HG03457 (cell line): ENCODE measurements around the gene SERPINB5.

Source experiments
- ATAC-seq: cut with Tn5 transposase; IDR thresholded peaks from one replicate; pipeline ENCODE4 v1.9.1; 2021; ENCODE audit warnings: moderate number of reproducible peaks; ENCODE audit not compliant: unreplicated experiment

SERPINB5 gene

DNA sequence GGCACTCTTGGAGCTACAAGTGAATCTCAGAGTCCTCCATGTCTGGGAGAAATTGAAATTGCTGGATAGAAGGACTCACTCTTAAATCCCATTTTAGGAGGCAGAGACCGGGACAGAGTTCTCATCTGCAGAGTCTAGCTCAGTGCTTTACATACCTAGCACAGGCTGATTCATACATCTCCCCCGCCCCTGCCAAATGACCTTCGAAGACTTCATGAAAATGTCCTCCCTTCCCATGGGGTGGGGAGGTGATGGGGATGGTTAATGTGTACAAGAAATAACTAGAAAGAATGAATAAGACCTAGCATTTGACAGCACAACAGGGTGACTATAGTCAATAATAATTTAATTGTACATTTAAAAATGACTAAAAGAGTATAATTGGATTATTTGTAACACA is 8.2 kb upstream of the SERPINB5 start:
- no peak for ATAC-seq

- ATAC-seq, result no peak
Measured at GRCh38 chr18:63470751-63471150, 6.0 kb upstream of the SERPINB5 start.

- ATAC-seq, result no peak
Measured at GRCh38 chr18:63472380-63472779, 4.4 kb upstream of the SERPINB5 start.

DNA sequence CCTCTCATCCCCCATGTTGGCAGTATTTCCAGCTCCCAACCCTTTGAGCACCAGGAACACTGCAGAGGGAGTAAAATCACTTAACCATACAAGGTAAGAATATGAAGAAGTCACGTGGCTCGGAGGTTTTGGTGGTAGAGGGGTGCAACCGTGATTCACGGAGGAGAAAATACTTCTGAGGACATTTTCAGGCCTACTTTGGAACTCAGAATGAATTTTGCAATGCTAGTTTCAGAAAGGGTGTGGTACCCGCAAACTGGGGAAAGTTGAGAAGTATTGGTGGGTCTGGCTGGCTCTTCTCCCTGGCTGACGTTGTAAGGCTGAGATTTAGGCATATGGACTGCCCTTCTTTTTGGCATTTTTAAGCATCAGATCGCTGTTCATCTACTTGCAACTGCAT is 442 bp downstream of the SERPINB5 start:
- ATAC-seq, result no peak

DNA sequence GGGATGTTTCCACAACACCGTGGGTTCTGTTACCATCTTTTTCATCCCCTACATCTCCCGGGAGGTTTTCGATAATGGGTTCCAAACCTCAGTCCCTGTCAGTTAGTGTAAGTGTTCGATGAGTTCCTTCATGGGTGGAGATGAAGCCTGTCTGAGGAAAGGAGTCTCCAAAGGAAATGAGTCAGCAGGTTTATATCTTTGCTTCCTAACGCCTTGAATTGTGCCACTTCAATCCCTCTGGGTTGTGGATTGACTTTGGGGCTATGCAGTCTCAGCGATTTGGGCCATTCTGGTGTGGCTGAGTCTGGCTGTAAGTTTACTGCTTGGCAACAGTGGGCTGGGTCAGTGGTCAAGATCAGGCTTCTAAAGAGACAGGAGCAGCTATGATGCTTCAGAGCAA is 1.2 kb downstream of the SERPINB5 start:
- ATAC-seq, result no peak

DNA sequence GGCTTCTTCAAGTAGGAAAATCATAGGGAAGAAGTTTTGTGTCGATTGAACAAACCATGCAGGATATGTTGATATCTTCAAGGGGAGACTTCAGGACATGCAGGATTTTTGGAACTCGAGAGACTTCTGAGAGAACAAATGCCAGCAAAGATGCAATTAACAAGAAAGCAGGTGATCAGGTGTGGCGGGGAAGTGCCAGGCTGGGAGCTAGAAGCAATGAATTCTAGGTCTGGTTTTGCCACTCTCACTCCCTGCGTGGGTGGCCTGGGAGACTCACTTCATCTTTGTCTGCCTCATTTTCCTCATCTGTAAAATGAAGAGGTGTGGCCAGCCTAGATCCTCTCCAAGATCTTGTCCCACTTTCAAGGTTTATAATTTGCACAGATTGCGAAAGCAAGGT is 3.1 kb downstream of the SERPINB5 start:
- no peak for ATAC-seq

GRCh38 chr18:63480476-63480875 is 3.7 kb downstream of the SERPINB5 start:
- ATAC-seq, result no peak

- no peak for ATAC-seq
Measured at GRCh38 chr18:63480915-63481314, 4.2 kb downstream of the SERPINB5 start.

- no peak for ATAC-seq
Measured at GRCh38 chr18:63487676-63488075, 10.9 kb downstream of the SERPINB5 start.

DNA sequence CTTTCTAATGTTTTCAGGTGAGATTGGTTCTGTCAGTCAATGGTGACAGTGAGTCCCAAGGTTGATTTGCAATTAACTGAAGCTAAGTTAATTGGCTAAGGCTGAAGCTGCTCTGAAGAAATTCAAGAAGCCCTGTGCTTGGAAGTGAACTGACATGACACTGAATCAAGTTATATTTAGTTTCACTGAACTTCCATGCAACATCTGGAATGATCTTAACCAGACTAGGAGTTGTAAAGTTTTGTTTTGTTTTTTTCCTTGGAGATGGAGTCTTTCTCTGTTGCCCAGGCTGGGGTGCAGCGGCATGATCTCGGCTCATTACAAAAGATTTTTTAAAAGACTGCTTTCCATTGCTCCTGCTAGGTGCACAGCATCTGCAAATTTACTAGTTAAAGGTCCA is 11.4 kb downstream of the SERPINB5 start:
- ATAC-seq, result no peak

DNA sequence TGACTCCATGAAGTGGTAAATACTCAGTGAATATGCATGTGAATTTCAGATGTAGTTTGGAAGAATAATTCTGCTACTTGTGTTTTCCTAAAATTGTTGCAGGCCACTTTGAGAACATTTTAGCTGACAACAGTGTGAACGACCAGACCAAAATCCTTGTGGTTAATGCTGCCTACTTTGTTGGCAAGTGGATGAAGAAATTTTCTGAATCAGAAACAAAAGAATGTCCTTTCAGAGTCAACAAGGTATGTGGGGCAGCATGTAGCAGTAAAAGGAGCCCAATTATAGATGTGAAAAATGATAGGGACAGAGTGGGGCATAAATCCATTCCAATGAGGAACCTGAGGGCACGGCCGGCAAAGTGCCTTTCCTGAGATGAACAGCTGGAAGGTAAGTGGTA is 16.1 kb downstream of the SERPINB5 start:
- no peak for ATAC-seq

DNA sequence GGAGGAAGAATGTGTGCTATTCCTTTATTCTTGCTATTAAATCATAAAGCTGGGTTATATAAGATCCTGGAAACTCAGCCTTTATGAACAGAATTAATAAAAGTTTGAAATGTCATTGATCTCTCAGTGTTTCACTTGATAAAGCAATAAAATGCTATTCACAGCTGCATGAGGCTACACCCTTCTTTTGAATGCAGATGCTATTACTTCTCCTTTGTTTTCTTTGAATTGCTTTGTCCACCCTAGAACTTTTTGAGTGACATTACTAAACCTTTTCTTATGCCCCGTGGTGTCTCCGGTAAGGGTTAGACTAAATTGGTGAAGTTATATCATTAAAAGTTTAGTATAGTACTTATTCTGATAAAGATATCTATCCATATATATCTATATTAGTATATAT is 18.9 kb downstream of the SERPINB5 start:
- ATAC-seq, result no peak

GRCh38 chr18:63505566-63506335 is 29.0 kb downstream of the SERPINB5 start:
- ATAC-seq, result no peak

DNA sequence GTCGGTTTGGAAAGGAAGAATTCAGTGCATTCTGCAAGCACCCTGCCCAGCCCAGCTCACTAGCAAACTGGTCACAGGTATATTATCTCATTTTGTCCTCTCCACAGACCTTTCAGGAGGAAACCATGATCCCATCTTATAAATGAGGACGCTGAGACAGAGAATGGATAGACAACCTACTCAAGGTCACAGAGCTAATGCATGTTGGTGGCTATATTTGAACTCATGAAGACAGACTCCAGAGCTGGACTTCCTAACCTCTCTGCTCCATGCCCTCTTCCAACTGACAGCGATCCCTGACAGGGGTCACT is 29.5 kb downstream of the SERPINB5 start:
- ATAC-seq, result no peak

- no peak for ATAC-seq
Measured at GRCh38 chr18:63508596-63508995, 31.8 kb downstream of the SERPINB5 start.

- no peak for ATAC-seq
Measured at GRCh38 chr18:63511285-63511684, 34.5 kb downstream of the SERPINB5 start.

GRCh38 chr18:63514326-63514725 is 37.6 kb downstream of the SERPINB5 start:
- ATAC-seq, result no peak

- no peak for ATAC-seq
Measured at GRCh38 chr18:63514888-63515678, 38.3 kb downstream of the SERPINB5 start.

DNA sequence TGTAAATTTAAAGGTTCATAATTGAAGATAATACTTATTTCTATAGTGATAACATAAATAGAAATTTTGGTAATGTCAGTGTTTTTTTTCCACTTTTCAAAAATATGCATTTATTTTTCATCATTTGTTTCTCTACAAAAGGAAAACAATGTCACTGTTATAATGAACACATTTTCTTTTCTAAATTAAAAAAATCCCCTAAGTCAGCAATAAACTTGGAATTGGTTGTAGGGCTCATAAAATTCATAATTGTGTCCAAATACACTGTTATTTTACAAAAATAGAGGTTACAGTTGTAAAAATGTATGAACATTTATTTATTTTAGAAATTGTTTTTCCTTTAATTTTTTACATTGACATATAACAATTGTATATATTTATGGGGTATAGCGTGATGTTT is 39.0 kb downstream of the SERPINB5 start:
- no peak for ATAC-seq

GRCh38 chr18:63518178-63519012 is 41.6 kb downstream of the SERPINB5 start:
- peak; percentile 93 for ATAC-seq

DNA sequence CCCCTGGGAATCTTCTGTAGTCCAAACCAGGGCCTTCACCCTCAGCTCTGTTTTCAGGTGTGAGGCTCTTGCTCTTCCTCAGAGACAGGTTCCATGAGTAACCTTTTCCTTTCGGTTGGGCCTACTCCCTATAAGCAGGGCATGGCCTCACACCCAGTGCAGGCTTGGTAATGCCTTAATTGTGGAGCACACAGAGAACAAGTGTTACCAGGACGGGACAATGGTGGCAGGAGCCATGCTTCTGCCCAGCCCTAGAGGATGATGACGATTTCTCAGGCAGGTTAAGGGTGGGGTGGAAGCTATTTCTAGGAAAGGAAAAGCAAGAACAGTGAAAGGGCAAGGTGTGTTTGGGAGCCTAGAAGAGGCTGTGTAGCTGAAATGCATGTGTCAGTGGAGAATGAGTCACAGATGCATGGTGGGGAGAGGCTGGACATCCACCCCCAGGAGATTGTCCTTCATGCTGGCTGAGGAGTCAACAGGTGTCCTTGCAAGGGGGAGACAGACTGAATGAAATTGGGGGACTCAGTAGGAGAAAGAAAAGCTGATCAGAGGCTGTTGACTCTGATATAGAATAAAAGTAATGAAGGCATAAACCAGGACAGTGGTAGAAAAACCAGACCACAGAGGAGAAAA is 43.4 kb downstream of the SERPINB5 start:
- ATAC-seq, result no peak
